Measurements from ENCODE around the gene GIT1. TPM values are rescaled to one million over a fixed set of nuclear protein-coding genes. Genes with fewer than 3 reads are reported as not detected.

GIT1 gene
- total RNA-seq, 1 donor from 2014 or later, result 46.7 TPM

GRCh38 chr17:29603109-29603674 lies 13.7 kb upstream of the GIT1 start:
- Mint-ChIP-seq H3K27me3 (ENCODE audit: unreplicated experiment) (peaks cover 5% of the 10 kb centered on the region), H3K4me1 (ENCODE audit: low read depth, unreplicated experiment) (peaks cover 12% of the 10 kb centered on the region), H3K9me3 (ENCODE audit: unreplicated experiment) (peaks cover 5% of the 10 kb centered on the region), H3K36me3 (ENCODE audit: unreplicated experiment) (no peaks in the 10 kb centered on the region), H3K4me3 (ENCODE audit: unreplicated experiment) (no peak overlapping the region), H3K27ac (ENCODE audit: unreplicated experiment) (no peak overlapping the region)
- TF ChIP-seq CTCF (IDR thresholded peaks at IDR 0.05; ENCODE audit: partially characterized antibody, unreplicated experiment), result no peak
- no peak for DNase-seq

DNA sequence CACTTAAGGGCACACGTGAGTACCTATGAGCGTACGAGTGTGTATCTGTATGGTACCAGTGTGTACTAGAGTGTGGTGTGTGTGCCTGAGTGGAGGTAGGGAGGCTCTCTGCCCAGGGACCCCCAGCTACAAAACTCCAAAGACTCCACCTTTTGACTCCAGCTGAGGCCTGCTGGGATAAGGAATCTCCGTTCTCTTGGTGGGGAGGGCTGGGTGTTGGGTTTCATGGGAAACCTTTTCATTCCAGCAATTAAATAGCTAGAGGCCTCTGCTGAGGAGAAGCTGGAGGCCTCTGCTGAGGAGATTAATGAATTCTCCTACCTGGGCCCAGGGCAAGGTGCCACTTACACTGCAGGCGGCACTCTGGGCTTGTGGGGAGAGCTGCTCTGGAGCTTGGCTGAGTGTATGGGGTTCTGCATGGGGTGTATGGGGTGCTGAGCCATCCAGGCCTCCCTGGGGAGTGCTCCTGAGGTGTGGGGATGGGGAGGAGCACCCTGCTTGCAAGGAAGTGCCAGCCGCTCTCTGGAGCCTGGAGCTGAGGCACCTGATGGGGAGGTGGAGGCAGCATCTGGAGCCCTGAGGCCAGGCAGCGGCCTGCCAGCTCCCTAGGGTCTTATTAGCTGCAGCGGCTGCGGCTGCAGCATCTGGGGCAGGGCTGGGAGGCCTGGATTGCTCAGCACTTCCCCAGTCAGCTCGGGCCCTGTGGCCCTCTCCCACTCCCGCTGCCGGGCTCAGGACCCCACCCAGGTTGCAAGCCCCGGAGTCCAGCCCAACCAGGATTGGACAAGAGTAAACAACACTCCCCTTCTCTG lies 8.1 kb upstream of the GIT1 start:
- no peaks in the 10 kb centered on the region for H3K36me3 Mint-ChIP-seq (ENCODE audit: unreplicated experiment)
- H3K4me3 Mint-ChIP-seq (ENCODE audit: unreplicated experiment), result peak overlapping the region; percentile 5
- peaks cover 4% of the 10 kb centered on the region for H3K27me3 Mint-ChIP-seq (ENCODE audit: unreplicated experiment)
- no peak overlapping the region for H3K27ac Mint-ChIP-seq (ENCODE audit: unreplicated experiment)
- peaks cover 23% of the 10 kb centered on the region for H3K4me1 Mint-ChIP-seq (ENCODE audit: low read depth, unreplicated experiment)
- peaks cover 4% of the 10 kb centered on the region for H3K9me3 Mint-ChIP-seq (ENCODE audit: unreplicated experiment)
- TF ChIP-seq CTCF (IDR thresholded peaks at IDR 0.05; ENCODE audit: partially characterized antibody, unreplicated experiment), result no peak
- DNase-seq, result no peak

GRCh38 chr17:29596811-29597210 lies 7.4 kb upstream of the GIT1 start:
- Mint-ChIP-seq H3K4me1 (ENCODE audit: low read depth, unreplicated experiment) (peaks cover 31% of the 10 kb centered on the region), H3K9me3 (ENCODE audit: unreplicated experiment) (peaks cover 4% of the 10 kb centered on the region), H3K27ac (ENCODE audit: unreplicated experiment) (no peak overlapping the region), H3K36me3 (ENCODE audit: unreplicated experiment) (no peaks in the 10 kb centered on the region), H3K27me3 (ENCODE audit: unreplicated experiment) (peaks cover 8% of the 10 kb centered on the region), H3K4me3 (ENCODE audit: unreplicated experiment) (no peak overlapping the region)
- peak; percentile 31 for DNase-seq
- TF ChIP-seq CTCF (IDR thresholded peaks at IDR 0.05; ENCODE audit: partially characterized antibody, unreplicated experiment), result no peak

DNA sequence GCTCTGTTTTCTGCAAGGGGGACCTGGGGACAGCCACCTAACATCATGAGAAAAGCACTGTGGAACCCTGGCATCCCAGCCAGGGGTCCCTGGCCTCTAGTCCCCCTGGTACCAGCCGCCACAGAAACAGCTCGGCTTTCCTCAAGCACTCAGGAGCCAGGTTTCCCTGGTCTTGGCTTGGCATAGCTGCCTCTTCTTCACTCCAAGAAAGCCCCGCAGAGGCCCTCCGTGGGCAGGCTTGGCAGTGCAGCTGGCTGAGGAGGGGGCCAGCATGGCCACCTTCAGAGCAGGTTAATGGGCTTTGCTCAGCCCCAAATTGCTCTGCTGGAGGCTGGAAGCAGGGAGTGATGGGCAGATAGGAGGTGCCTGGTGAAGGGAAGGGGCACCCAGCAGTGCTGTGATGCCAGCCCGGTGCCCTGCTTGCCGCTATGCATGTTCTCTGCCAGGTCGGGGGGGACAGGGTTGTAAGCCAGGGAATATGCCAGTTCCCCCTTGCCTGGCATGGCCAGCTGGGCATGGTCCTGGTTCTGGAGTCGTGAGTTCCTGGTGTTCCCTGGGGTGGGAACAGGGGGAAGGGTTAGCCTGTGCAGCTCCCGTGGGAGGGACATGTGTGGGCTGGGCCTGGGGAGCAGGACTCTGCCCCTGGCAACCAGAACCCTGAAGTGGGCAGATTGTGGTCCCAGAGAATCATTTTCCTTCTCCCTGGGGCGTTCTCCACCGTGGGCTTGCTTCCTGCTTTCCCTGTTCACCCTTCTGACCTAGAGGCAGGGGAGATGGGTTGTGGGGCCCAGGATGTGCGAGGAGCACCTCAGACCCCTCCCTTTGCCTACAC lies 6.7 kb upstream of the GIT1 start:
- H3K27ac Mint-ChIP-seq (ENCODE audit: unreplicated experiment), result no peak overlapping the region
- TF ChIP-seq CTCF (IDR thresholded peaks at IDR 0.05; ENCODE audit: partially characterized antibody, unreplicated experiment), result no peak
- peaks cover 31% of the 10 kb centered on the region for H3K4me1 Mint-ChIP-seq (ENCODE audit: low read depth, unreplicated experiment)

More for the DNA sequence above, 6.7 kb upstream of the GIT1 start:
- DNase-seq, result peak; percentile 14
- Mint-ChIP-seq H3K9me3 (ENCODE audit: unreplicated experiment) (peaks cover 4% of the 10 kb centered on the region), H3K4me3 (ENCODE audit: unreplicated experiment) (no peak overlapping the region), H3K36me3 (ENCODE audit: unreplicated experiment) (no peaks in the 10 kb centered on the region), H3K27me3 (ENCODE audit: unreplicated experiment) (peaks cover 10% of the 10 kb centered on the region)
